Neural cell (in vitro differentiated cells): ENCODE data around the gene SVBP. TPM values are rescaled to one million over a fixed set of nuclear protein-coding genes. Genes with fewer than 3 reads are reported as not detected.

Experiments used
- H2AFZ ChIP-seq: fragments of 200-600, 300-800 bp; sonication (generic), shearing (Covaris generic); 2 replicates; pipeline ENCODE4 v1.6.0; 2014; ENCODE audit warnings: low read depth, mild to moderate bottlenecking, antibody characterized with exemption, low read length, moderate library complexity
- H3F3A ChIP-seq: fragments of 200-600 bp; shearing (Covaris generic); 2 replicates; pipeline ENCODE4 v1.6.1; 2016; ENCODE audit warnings: mild to moderate bottlenecking, moderate library complexity, mixed read lengths, antibody characterized with exemption, low read length; ENCODE audit not compliant: insufficient read depth, poor library complexity, severe bottlenecking
- H3K27ac ChIP-seq: fragments of 200-600, 300-800 bp; sonication (generic), shearing (Covaris generic); 2 replicates; pipeline ENCODE4 v1.5.1; 2014; ENCODE audit warnings: mild to moderate bottlenecking, low read length, moderate library complexity
- H3K27me3 ChIP-seq: fragments of 300-800, 200-600 bp; sonication (generic), shearing (Covaris generic); 2 replicates; pipeline ENCODE4 v1.6.0; 2014; ENCODE audit warnings: mild to moderate bottlenecking, low read depth, low read length, moderate library complexity; ENCODE audit not compliant: insufficient read depth
- H3K36me3 ChIP-seq: fragments of 300-800, 200-600 bp; sonication (generic), shearing (Covaris generic); 2 replicates; pipeline ENCODE4 v1.5.1; 2014; ENCODE audit warnings: mild to moderate bottlenecking, antibody characterized with exemption, low read length, moderate library complexity; ENCODE audit not compliant: insufficient read depth
- H3K4me2 ChIP-seq: fragments of 300-800, 200-600 bp; sonication (generic), shearing (Covaris generic); 2 replicates; pipeline ENCODE4 v1.6.0; 2014; ENCODE audit warnings: mild to moderate bottlenecking, low read length
- H3K4me3 ChIP-seq: fragments of 300-800, 200-600 bp; sonication (generic), shearing (Covaris generic); 2 replicates; pipeline ENCODE4 v1.5.1; 2014; ENCODE audit warnings: mild to moderate bottlenecking, low read length, moderate library complexity
- H3K79me2 ChIP-seq: fragments of 200-600 bp; shearing (Covaris generic); replicated peaks from 2 replicates; pipeline ENCODE4 v1.6.0; 2014; ENCODE audit warnings: mild to moderate bottlenecking, low read length, moderate library complexity; ENCODE audit not compliant: insufficient read depth
- H3K9ac ChIP-seq: fragments of 300-800, 200-600 bp; sonication (generic), shearing (Covaris generic); 2 replicates; pipeline ENCODE4 v1.6.1; 2016; ENCODE audit warnings: mild to moderate bottlenecking, low read length, mixed read lengths
- H3K9me2 ChIP-seq: fragments of 200-600 bp; shearing (Covaris generic); 2 replicates; pipeline ENCODE4 v1.6.1; 2016; ENCODE audit warnings: mild to moderate bottlenecking, low read length, mixed read lengths; ENCODE audit not compliant: insufficient read depth
- H3K9me3 ChIP-seq: fragments of 200-600, 300-800 bp; sonication (generic), shearing (Covaris generic); 2 replicates; pipeline ENCODE4 v1.6.1; 2016; ENCODE audit warnings: mild to moderate bottlenecking, mixed run types, low read length, moderate library complexity, mixed read lengths
- H4K20me1 ChIP-seq: fragments of 200-600 bp; shearing (Covaris generic); 2 replicates; pipeline ENCODE4 v1.6.1; 2016; ENCODE audit warnings: mild to moderate bottlenecking, mixed run types; ENCODE audit not compliant: insufficient read depth
- CTCF ChIP-seq: fragments of 450-650 bp; IDR thresholded peaks from 2 replicates; pipeline ENCODE4 v1.5.1; 2014; ENCODE audit warnings: antibody characterized with exemption, mild to moderate bottlenecking, moderate library complexity; ENCODE audit not compliant: poor library complexity, severe bottlenecking
- EP300 ChIP-seq: fragments of 450-650 bp; conservative IDR thresholded peaks from 2 replicates; pipeline ENCODE4 v1.6.1; 2014; ENCODE audit warnings: antibody characterized with exemption, mild to moderate bottlenecking, moderate library complexity; ENCODE audit not compliant: poor library complexity, severe bottlenecking
- EZH2 ChIP-seq: fragments of 200-600, 300-800 bp; shearing (Covaris generic), sonication (generic); IDR thresholded peaks from 2 replicates; pipeline ENCODE4 v1.6.1; 2014; ENCODE audit warnings: antibody characterized with exemption, low read length, borderline replicate concordance, mild to moderate bottlenecking; ENCODE audit not compliant: insufficient read depth, poor library complexity, severe bottlenecking
- MXI1 ChIP-seq: fragments of 450-650 bp; conservative IDR thresholded peaks from 2 replicates; pipeline ENCODE4 v1.6.1; 2014; ENCODE audit warnings: antibody characterized with exemption, mild to moderate bottlenecking; ENCODE audit not compliant: poor library complexity, severe bottlenecking
- POLR2AphosphoS5 ChIP-seq: IDR thresholded peaks from 2 replicates; pipeline ENCODE4 v1.6.1; 2012
- RAD21 ChIP-seq: fragments of 450-650 bp; conservative IDR thresholded peaks from 2 replicates; pipeline ENCODE4 v1.6.1; 2014; ENCODE audit warnings: antibody characterized with exemption, mild to moderate bottlenecking, moderate library complexity
- REST ChIP-seq: IDR thresholded peaks from 2 replicates; pipeline ENCODE4 v1.6.1; 2012; ENCODE audit warnings: borderline replicate concordance
- SMC3 ChIP-seq: fragments of 450-650 bp; conservative IDR thresholded peaks from 2 replicates; pipeline ENCODE4 v1.6.1; 2014; ENCODE audit warnings: antibody characterized with exemption, mild to moderate bottlenecking, moderate library complexity; ENCODE audit not compliant: poor library complexity
- TAF1 ChIP-seq: IDR thresholded peaks from 2 replicates; pipeline ENCODE4 v1.6.1; 2012; ENCODE audit warnings: low read depth
- polyA plus RNA-seq: library from polyadenylated mRNA; depleted of rRNA; stranded (reverse); fragments of >200 nt; gene quantifications from 2 replicates; pipeline ENCODE4 v1.2.3, GENCODE V29; 2014

The SVBP gene
- polyA plus RNA-seq, 1 donor from 2014 or later: 231 TPM

GRCh38 chr1:42851420-42851819, 34.2 kb upstream of the SVBP start:
- H4K20me1 ChIP-seq: no peaks in the 10 kb centered on the region
- H3K9me2 ChIP-seq: no peaks in the 10 kb centered on the region
- H3K79me2 ChIP-seq: peaks cover 16% of the 10 kb centered on the region
- no peaks in the 10 kb centered on the region for H3F3A ChIP-seq
- no peak overlapping the region for H3K4me3 ChIP-seq
- no peak overlapping the region for H3K9ac ChIP-seq
- H3K27ac ChIP-seq: no peak overlapping the region
- no peak overlapping the region for H3K4me2 ChIP-seq
- H2AFZ ChIP-seq: no peak overlapping the region
- H3K36me3 ChIP-seq: peaks cover 5% of the 10 kb centered on the region
- TF ChIP-seq EZH2: no peak
- H3K9me3 ChIP-seq: no peaks in the 10 kb centered on the region
- H3K27me3 ChIP-seq: no peaks in the 10 kb centered on the region

- Histone ChIP-seq H3K4me2 (no peak overlapping the region), H3K9me2 (no peaks in the 10 kb centered on the region), H3K27me3 (no peaks in the 10 kb centered on the region), H3K27ac (no peak overlapping the region), H3K9me3 (no peaks in the 10 kb centered on the region), H3K79me2 (peaks cover 16% of the 10 kb centered on the region), H3K4me3 (no peak overlapping the region), H2AFZ (no peak overlapping the region), H4K20me1 (no peaks in the 10 kb centered on the region), H3K9ac (no peak overlapping the region), H3F3A (no peaks in the 10 kb centered on the region), H3K36me3 (peaks cover 5% of the 10 kb centered on the region)
- TF ChIP-seq REST (no peak), TAF1 (no peak), SMC3 (no peak), RAD21 (no peak), EZH2 (no peak), MXI1 (no peak), CTCF (no peak), EP300 (no peak), POLR2AphosphoS5 (no peak)
Measured at GRCh38 chr1:42849944-42850343, 32.7 kb upstream of the SVBP start.
